ENCODE measurements around the gene ZKSCAN2.

DNA sequence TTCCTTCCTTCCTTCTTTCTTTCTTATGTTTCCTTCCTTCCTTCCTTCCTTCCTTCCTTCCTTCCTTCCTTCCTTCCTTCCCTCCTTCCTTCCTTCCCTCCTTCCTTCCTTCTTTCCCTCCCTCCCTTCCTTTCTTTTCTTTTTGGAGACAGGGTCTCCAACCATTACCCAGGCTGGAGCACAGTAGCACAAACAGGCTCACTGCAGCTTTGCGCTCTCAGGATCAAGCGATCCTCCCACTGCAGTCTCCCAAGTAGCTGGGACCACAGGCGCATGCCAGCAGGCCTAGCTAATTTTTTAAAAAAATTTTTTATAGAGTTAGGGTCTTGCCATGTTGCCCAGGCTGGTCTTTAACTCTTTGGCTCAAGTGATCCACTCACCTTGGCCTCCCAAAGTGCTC is 31.8 kb upstream of the ZKSCAN2 start:
- TF ChIP-seq, protein P1, sequence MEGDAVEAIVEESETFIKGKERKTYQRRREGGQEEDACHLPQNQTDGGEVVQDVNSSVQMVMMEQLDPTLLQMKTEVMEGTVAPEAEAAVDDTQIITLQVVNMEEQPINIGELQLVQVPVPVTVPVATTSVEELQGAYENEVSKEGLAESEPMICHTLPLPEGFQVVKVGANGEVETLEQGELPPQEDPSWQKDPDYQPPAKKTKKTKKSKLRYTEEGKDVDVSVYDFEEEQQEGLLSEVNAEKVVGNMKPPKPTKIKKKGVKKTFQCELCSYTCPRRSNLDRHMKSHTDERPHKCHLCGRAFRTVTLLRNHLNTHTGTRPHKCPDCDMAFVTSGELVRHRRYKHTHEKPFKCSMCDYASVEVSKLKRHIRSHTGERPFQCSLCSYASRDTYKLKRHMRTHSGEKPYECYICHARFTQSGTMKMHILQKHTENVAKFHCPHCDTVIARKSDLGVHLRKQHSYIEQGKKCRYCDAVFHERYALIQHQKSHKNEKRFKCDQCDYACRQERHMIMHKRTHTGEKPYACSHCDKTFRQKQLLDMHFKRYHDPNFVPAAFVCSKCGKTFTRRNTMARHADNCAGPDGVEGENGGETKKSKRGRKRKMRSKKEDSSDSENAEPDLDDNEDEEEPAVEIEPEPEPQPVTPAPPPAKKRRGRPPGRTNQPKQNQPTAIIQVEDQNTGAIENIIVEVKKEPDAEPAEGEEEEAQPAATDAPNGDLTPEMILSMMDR (conservative IDR thresholded peaks at IDR 0.05; ENCODE audit: low read length), result no peak
- no peak for TF ChIP-seq EZH2phosphoT487 (IDR thresholded peaks at IDR 0.05; ENCODE audit: borderline replicate concordance)

Data from Loucy (cell line).